22Rv1 (cell line): ENCODE measurements around the gene MRS2.

Experiments used
- CTCF ChIP-seq: fragments of 450-650 bp; IDR thresholded peaks from 2 replicates; pipeline ENCODE4 v1.5.1; 2017; ENCODE audit warnings: mild to moderate bottlenecking
- ZFX ChIP-seq: fragments of 450-650 bp; IDR thresholded peaks from 2 replicates; pipeline ENCODE4 v1.6.1; 2017; ENCODE audit warnings: antibody characterized with exemption, borderline replicate concordance

DNA sequence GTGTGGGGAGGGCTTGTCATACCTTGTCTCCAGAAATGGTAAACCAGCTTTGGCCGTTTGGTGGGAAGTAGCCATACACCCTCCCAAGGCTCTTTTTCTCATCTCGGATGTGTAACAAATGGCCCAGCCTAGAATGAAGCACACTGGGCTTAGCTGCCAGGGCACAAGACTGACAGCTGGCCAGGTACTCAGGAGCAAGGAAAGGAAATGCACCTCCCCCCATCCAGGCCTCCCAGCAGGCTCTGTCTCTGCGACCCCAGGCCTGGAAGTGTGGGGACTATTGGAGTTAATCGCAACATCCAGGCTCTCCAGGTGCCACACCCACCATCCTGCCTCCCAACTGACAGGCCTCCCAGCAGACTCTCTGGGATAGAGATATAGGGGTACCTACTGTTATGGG is 43.0 kb downstream of the MRS2 start:
- TF ChIP-seq CTCF: no peak
- no peak for TF ChIP-seq ZFX
